HG03025 (cell line): Measurements from ENCODE around the gene GNE.
"Not testable (repeated sequence)": the region's sequence is repeated elsewhere in the genome, so short reads cannot be mapped to it uniquely, and the experiment has no call there.

Source experiments
- ATAC-seq: cut with Tn5 transposase; IDR thresholded peaks from one replicate; pipeline ENCODE4 v1.9.1; 2021; ENCODE audit warnings: mild to moderate bottlenecking, moderate library complexity; ENCODE audit not compliant: unreplicated experiment, low FRiP score

The GNE gene, protein sequence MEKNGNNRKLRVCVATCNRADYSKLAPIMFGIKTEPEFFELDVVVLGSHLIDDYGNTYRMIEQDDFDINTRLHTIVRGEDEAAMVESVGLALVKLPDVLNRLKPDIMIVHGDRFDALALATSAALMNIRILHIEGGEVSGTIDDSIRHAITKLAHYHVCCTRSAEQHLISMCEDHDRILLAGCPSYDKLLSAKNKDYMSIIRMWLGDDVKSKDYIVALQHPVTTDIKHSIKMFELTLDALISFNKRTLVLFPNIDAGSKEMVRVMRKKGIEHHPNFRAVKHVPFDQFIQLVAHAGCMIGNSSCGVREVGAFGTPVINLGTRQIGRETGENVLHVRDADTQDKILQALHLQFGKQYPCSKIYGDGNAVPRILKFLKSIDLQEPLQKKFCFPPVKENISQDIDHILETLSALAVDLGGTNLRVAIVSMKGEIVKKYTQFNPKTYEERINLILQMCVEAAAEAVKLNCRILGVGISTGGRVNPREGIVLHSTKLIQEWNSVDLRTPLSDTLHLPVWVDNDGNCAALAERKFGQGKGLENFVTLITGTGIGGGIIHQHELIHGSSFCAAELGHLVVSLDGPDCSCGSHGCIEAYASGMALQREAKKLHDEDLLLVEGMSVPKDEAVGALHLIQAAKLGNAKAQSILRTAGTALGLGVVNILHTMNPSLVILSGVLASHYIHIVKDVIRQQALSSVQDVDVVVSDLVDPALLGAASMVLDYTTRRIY

DNA sequence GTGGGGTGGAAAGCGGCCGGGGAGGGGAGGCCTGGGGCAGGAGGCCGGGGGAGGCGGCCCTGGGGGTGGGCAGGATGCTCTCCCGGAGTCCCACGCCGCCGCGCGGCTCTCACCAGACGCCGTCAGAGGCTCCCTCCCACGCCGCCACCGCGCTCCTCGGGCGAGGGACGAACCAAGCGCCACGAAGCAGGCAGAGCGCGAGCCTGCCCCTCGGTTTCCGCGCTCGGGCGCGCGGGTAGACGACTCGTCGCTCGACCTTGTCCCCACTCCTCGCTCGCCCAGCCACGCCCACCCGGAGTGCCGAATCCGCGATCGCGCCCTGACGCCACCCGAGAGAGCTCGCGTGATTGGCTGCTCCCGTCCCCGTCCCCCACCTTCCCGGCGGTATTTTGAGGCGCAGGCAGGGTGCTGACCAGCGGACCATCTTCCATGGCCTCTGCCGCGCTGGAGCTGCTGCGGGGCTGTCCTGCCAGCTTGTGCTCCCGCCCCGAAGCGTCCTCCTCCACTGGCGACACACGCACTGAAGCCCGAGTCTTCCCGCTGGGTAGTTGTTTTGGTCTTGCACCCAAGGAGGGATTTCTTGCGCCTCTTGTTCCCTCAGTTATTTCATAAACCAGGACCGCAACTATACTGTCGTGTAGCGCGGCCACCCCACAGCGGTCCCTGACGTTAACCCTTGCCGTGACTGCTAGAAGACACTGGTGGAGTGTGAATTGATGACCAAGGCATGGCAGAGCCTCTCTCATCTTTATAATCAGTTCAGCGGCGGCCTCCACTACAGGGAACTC, at the start of gene GNE:
Gene GNE (minus strand): TSS at position 241 of the 788 bp plus-strand sequence. CDS start 9,093 bp downstream, outside the sequence.
- ATAC-seq = peak; percentile 85

DNA sequence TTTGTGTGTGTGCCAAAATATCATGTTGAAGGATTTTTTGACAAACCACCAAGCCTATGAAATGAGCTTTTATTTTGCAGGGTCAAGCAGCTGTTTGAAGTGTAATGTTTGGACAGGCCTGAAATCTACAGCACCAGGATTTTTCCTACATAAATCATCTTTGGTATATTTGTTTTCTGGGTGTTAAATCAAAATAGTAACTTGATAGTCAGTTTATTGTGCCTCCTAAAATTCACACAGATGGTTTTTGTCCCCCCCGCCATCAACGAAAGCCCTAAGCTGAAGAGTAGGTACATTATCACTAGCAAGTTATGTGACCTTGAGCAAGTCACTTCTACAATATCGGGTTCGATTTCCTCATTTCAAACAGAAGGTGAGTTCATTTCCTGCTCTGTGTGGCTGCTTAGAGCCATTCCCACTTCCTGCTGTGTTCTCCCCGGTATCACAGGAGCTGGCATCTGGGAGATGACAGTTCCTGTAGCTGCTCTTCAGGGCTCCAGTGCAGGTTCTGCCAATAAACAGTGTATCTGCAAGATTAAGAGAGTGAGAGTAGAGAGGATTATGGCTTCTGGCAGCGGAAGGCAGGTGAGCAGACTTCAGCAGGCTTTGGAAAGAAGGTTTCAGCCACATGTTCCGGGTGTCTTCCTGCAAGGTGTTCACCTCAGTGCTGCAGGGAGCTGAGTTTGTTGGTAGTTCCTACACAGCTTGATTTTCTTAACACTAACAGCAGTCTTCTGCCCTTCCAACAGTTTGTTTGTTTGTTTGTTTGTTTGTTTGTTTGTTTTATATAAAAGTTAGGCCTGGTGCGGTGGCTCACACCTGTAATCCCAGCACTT, 48.4 kb upstream of the GNE start:
- no peak for ATAC-seq

DNA sequence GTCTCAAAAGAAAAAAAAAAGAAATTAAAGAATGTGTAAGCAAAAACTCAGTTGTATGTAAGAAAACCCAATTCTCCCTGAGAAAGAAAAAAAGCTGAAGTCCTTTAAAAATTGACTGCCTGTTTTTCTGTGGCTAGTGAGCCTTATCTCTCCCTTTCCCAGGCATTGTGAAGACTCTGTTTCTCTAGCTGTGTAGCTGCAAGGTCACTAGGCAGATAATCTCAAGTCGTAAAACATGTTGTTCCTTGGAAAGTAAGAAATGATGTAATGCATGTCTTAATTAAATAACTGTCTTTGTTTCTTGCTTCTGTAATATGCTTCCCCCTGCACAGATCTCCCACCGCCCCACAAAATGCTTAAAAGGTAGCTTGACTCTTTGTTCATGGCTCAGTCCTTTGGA, 46.1 kb upstream of the GNE start:
- ATAC-seq = not testable (repeated sequence)

DNA sequence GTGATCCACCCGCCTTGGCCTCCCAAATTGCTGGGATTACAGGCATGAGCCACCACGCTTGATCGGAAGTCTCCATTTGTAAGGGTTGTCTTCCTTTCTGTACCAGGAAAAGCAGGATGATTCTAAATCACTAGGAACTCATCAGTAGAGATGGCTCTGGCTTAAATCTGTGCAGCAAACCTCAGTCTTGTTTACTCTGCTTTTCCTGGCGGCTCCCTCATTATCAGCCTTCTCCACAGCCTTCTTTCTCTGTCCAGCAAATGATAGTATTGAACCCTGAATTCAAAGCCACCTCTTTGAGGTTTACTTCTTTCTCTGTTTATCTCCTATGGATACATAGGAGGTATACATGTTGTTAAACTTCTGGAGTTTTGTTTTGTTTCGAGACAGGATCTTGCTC, 43.0 kb upstream of the GNE start:
- no peak for ATAC-seq

DNA sequence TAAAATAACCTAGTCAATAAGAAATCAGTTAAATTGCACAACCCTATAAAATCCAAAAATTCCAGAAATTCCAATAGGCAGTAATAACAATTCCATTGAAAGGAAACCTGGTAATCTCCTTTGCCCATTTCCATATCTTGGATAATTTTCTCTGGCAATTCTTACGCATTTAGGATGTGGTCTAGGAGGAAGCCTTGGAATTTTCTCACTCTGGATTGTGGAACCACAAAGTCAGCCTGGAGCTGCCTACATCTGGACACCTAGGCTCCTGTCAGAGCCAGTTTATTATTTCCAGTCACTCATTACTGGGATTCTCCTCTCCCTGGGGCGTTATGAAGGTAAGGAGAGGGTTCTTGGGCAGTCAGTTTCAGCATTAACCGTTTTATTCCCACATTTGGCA, 40.3 kb upstream of the GNE start:
- no peak for ATAC-seq

DNA sequence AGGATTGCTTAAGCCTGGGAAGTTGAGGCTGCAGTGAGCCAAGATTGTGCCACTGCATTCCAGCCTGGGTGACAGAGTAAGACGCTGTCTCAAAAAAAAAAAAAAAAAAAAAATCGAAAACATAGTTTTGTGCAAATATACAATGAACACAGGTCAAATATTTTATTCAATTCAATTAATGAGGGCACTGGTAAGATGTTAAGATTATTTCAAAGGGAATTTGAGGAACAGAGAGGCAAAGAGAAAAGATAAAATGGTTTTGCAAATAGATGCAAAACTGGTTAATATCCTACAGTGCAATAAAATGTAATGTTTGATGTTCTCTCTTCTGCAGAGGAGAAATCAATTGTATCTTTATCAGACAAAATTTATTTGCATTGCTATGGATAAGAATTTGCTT, 39.5 kb upstream of the GNE start:
- ATAC-seq = no peak

DNA sequence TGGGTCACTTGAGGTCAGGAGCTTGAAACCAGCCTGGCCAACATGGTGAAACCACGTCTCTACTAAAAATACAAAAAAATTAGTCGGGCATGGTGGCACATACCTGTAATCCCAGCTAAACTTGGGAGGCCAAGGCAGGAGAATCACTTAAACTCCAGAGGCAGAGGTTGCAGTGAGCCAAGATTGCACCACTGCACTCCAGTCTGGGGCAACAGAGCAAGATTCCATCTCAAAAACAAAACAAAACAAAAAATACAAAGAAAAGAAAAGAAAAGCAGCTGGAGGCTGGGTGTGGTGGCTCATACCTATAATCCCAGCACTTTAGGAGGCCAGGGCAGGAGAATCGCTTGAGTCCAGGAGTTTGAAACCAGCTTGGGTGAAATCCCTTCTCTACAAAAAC, 36.7 kb upstream of the GNE start:
- ATAC-seq = not testable (repeated sequence)

DNA sequence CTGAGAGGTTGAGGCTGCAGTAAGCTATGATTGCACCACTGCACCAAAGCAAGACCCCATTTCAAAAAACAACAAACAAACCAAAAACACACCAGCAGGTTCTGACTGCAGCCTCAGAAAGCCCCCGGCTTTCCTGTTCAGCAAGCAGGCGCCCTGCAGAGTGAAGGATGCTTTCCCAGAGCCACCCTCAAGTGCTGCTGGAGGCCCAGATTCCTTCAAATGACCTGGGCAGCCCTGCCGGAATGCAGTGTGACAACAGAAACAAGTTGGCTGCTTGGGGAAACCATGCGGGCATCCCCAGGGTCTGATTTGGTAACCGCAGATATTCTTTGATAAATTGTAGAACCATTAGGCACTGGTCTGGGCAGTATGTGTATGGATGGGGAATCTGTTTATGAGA, 35.7 kb upstream of the GNE start:
- ATAC-seq = no peak

DNA sequence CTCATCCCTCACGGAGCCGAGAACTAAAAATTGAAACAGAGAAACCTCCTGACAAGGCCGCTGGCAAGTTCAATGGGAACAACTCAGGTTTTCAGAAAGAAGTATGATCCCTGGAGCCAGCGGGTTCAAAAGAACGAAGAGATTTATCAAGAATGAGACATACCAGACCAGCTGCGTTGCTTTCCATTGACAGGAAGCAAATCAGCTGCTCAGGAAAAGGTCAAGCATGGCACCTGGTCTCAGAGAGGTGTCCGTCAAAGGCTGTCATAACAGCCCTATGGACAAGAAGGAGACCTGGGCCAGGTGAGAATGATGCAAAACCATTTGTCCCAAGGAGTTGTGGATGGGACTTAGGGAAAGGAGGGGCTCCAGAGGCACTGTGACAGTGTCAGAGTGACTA, 34.9 kb upstream of the GNE start:
- ATAC-seq = no peak

DNA sequence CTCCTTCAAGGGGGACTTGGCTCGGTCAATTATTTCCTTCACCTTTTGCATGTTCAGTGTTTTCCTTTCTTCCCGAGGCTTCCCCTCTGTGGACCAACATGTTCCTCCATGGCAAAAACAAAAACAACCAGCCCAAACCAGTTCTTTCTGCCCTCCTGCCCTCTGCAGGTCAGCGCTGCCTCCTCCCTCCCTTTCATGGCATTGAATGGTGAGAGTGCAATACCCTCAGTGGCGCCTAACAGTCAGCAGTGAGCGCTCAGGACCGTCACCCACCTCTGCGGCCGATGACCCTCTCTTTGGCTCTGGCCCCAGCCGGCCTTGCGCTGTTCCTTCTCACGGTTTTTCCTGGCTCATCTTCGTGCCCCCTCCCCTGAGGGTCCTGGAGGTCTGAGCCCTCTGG, 34.4 kb upstream of the GNE start:
- no peak for ATAC-seq

DNA sequence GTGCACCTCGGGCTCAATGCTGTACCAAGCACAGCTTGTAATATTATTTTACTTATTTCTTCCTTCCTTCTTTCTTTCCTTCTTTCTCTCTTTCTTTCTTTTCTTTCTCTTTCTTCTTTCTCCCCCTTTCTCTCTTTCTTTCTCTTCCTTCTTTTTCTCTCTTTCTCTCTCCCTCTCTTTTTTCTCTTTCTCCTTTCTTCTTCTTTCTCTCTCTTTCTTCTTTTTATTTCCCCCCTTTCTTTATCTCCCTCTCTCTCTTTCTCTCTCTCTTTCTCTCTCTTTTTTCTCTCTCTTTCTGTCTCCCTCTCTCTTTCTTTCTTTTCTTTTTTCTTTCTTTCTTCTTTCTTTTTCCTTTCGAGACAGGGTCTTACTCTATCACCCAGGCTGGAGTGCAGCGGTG, 32.7 kb upstream of the GNE start:
- no peak for ATAC-seq

DNA sequence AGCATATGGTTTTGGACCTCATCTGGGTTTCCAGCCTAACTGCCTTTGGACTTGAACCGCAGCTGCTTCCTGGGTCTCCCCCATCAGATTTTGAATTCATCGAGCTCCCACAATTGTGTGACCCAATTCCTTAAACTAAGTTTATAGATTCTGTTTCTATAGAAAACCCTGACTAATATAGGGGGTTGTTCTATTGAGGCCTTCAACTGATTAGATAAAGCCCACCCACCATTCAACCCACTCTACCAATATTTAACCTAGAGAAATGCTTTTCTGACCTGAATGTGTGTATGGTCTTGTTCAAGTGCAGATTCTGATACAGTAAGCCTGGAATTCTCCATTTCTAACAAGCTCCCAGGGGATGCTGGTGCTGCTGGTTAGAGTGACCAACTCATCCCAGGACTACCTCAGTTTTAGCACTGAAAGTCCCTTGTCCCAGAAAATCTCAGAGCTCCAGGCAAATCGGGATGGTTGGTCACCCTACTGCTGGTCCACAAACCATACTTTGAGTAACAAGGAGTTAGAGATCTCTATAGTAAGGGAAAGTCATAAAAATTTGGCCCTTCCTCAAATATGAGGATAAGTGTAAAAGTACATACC, 31.7 kb upstream of the GNE start:
- no peak for ATAC-seq

DNA sequence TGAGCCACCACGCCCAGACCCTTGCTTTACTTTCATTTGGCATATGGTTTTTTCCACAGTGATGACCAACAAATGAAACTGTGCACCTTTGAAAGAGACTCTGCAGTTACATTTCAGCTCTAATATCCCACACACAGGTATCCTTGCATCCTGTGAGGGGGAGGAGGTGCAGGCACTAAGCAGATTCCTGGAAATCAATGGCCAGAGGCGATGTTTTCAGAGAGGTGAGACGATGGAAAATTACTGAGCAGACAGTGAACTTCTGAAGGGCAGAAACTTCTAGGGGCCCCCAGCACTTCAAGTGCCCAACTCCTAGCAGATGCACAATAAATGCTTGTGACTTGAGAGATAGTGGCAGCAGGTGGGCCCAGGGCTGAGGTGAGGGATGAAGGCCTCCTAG, 29.8 kb upstream of the GNE start:
- ATAC-seq = no peak

DNA sequence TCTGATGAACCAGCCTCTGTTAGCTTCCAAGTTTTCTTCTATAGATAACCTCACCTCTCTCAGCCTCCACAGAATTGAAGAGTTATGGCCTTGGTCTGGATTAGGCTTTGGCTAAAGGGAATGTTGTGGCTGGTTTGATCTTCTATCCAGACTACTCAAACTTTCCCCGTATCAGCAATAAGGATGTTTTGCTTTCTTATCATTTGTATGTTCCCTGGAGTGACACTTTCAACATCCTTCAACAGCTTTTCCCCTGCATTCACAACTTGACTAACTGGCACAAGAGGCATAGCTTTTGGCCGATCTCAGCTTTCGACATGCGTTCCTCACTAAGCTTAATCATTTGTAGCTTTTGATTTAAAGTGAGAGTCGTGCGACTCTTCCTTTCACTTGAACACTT, 28.1 kb upstream of the GNE start:
- ATAC-seq = no peak

DNA sequence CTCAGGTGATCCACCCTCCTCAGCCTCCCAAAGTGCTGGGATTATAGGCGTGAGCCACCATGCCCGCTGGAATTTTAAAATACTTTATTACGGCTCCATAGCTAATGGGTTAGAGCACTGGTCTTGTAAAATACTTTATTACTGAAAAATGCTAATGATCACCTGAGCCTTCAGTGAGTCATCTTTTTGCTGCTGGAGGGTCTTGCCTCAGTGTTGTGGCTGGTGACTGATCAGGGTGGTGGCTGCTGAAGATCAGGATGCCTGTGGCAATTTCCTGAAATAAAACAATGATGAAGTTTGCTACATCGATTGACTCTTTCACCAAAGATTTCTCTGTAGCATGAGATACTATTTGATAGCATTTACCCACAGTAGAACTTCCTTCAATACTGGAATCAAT, 26.0 kb upstream of the GNE start:
- ATAC-seq = no peak

DNA sequence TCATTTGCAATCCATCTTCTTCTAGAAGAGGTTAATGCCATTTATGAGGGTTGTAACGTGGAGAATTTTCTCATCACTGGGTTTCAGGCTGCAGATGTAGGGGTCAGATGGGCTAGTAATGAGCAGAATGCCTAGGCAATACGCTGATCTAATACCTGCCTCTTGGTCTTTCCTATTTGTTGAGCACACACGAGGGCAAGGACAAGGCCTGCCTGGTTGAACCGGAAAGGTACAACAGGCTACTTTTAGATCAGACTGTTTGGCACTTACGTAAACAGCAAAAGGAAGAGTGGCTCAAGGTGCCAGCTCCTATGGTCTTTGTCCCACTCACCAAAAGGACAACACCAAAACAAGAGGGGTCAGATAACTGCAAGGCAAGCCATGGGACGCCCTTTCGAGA, 24.0 kb upstream of the GNE start:
- no peak for ATAC-seq

DNA sequence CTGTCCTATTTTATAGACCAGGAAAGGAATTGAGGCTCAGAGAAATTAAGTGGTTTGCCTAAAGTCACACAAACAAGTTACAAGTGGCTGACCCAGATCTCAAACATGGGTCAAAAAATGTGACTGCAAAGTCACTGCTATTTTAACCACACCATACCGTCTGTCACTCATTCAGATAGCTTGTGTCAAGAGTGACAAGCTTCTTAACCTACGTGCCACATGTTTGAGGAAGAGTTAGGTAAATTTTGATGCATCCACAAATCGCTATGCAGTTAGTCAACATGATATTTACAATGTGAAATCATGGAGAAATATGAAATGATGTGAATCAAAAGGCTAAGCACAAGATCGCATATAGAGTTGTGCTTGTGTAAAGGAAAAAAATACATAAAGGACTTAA, 22.7 kb upstream of the GNE start:
- no peak for ATAC-seq

DNA sequence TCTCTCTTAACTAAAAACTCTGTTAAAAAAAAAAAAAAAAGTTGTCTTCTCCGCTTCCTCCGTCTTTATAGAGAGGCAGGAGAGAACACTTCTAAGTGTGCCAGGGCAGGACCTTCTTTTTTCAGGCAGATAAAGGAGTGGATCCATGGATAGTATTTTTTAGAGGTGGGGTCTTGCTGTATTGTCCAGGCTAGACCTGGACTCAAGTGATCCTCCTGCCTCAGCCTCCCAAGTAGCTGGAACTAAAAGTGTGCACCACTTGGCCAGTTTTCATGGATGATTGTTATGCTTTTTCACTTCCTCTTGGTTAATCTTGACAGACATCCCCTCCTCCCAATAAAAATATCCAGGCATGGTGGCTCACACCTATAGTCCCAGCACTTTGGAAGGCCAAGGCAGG, 20.0 kb upstream of the GNE start:
- no peak for ATAC-seq

DNA sequence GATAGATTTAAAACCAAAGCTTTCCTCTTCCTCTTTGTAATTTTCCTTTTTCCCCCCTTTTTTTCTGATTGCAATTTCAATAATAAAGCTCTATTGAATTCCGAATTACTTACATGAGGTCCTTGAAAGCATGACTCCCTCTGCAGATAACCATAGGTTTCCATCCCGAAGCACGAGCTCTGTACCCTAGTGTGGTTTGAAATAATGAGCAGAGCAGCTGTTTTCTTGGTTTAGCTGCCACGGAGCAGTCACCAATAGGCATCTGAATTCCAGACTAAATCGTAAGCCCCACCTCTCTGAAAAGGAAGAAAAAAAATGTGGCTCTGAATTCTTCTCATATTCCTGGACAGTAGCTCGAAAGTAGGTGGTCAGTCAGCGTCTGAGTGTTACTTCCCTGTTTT, 18.5 kb upstream of the GNE start:
- no peak for ATAC-seq

DNA sequence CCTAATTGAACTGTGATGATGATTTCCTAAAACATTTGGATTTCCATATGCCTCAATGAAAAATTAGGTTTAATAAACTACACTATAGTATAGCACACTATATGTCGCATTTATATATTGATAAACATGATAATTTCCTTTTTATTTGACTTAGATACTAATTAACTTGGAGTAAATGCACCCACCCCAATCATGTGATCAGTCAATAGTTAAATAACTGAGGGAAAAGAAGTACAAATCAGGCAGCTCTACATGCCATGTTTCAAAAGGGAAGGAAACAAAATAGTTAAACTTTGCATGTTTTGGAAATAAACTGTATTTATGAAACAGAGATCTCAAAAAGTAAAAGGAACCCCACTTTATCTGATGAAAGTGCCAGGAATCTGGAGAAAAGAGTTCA, 18.0 kb upstream of the GNE start:
- no peak for ATAC-seq
